GM12878 (cell line): ENCODE results near the gene RAB28. TPM values are rescaled to one million over a fixed set of nuclear protein-coding genes. Genes with fewer than 3 reads are reported as not detected.

Source experiments
- ATAC-seq: fragments of 200-7000 bp; cut with Tn5 transposase; 3 replicates; pipeline ENCODE4 v1.9.1; 2020; ENCODE audit warnings: mild to moderate bottlenecking, moderate library complexity
- BruUV-seq: library from RNA; stranded (reverse); fragments of 400-500 nt; replicated peaks from 2 replicates; lab custom pipeline; 2021; lab: Mats Ljungman, UMichigan
- CTCF ChIA-PET: fragments of 300-600 bp; sonication (Branson Sonifier 250); formaldehyde crosslinking; extraction: SDS; loops from one replicate; lab custom pipeline; 2021; ENCODE audit warnings: inconsistent platforms; lab: Yijun Ruan, JAX
- POLR2A ChIA-PET: fragments of 350-600 bp; formaldehyde crosslinking; extraction: SDS; loops from one replicate; lab custom pipeline; 2021; ENCODE audit warnings: inconsistent platforms; lab: Charles Lee
- RAD21 ChIA-PET: fragments of 300-600 bp; sonication (Branson Sonifier 250); formaldehyde crosslinking; loops from one replicate; lab custom pipeline; 2023; ENCODE audit warnings: antibody characterized with exemption; ENCODE audit not compliant: unreplicated experiment; lab: Charles Lee
- SMC1A ChIA-PET: fragments of 300-600 bp; sonication (Branson Sonifier 250); formaldehyde crosslinking; loops from one replicate; lab custom pipeline; 2023; ENCODE audit not compliant: unreplicated experiment, uncharacterized antibody; lab: Charles Lee
- DNase-seq: peaks from one replicate; pipeline ENCODE4 v3.0.0-alpha.2; 2011; ENCODE audit warnings: low read depth, low spot score
- FAIRE-seq: peaks from 3 replicates; lab custom pipeline; 2011; peaks lifted over from hg19 to GRCh38; lab: Jason Lieb, UNC
- H2AFZ ChIP-seq: 2 replicates; pipeline ENCODE4 v1.6.0; 2011; ENCODE audit warnings: low read depth, low read length, control low read depth; ENCODE audit not compliant: control insufficient read depth
- H3K27ac ChIP-seq: 2 replicates; pipeline ENCODE4 v1.5.1; 2011; ENCODE audit warnings: control low read depth; ENCODE audit not compliant: control insufficient read depth, insufficient read depth
- H3K27me3 ChIP-seq, 2 experiments: replicated peaks in 1 of 2; 2 replicates each; pipeline versions ENCODE4 v1.6.0 to v1.6.1; 2011; ENCODE audit warnings: low read length in 1 of 2; ENCODE audit not compliant: control insufficient read depth in 2 of 2, insufficient read depth in 2 of 2
- H3K36me3 ChIP-seq, 2 experiments: 2 replicates each; pipeline ENCODE4 v1.5.1; 2011; ENCODE audit warnings: low read length in 1 of 2; ENCODE audit not compliant: control insufficient read depth in 2 of 2, insufficient read depth in 2 of 2
- H3K4me1 ChIP-seq: 2 replicates; pipeline ENCODE4 v1.6.1; 2011; ENCODE audit warnings: mild to moderate bottlenecking, low read length, moderate library complexity, mixed read lengths; ENCODE audit not compliant: control insufficient read depth, insufficient read depth
- H3K4me2 ChIP-seq: 2 replicates; pipeline ENCODE4 v1.6.0; 2011; ENCODE audit warnings: control low read depth; ENCODE audit not compliant: control insufficient read depth, insufficient read depth
- H3K4me3 ChIP-seq: fragments of 200-600 bp; sonication (generic); 2 replicates; pipeline ENCODE4 v1.5.1; 2016
- H3K79me2 ChIP-seq: 2 replicates; pipeline ENCODE4 v1.6.0; 2011; ENCODE audit warnings: low read length; ENCODE audit not compliant: control insufficient read depth, insufficient read depth
- H3K9ac ChIP-seq: 2 replicates; pipeline ENCODE4 v1.8.0; 2011; ENCODE audit warnings: low read length, control low read depth, mixed read lengths; ENCODE audit not compliant: control insufficient read depth, insufficient read depth
- H3K9me3 ChIP-seq: replicated peaks from 3 replicates; pipeline ENCODE4 v1.5.1; 2011; ENCODE audit warnings: mild to moderate bottlenecking, low read length; ENCODE audit not compliant: control insufficient read depth, insufficient read depth
- H4K20me1 ChIP-seq: 2 replicates; pipeline ENCODE4 v1.6.0; 2011; ENCODE audit not compliant: control insufficient read depth, insufficient read depth
- CHD4 ChIP-seq: fragments of 200-600 bp; sonication (generic); IDR thresholded peaks from 2 replicates; pipeline ENCODE4 v1.6.1; 2016; ENCODE audit warnings: mild to moderate bottlenecking
- DPF2 ChIP-seq: fragments of 450-650 bp; IDR thresholded peaks from 2 replicates; pipeline ENCODE4 v1.6.1; 2017; ENCODE audit warnings: mild to moderate bottlenecking
- NFIC ChIP-seq: IDR thresholded peaks from 2 replicates; pipeline ENCODE4 v1.6.1; 2012; ENCODE audit warnings: low read depth, mild to moderate bottlenecking, inconsistent platforms, low read length, moderate library complexity
- RB1 ChIP-seq: fragments of 450-650 bp; formaldehyde crosslinking; IDR thresholded peaks from 2 replicates; pipeline ENCODE4 v1.6.1; 2017; ENCODE audit warnings: mild to moderate bottlenecking, borderline replicate concordance
- YY1 ChIP-seq: IDR thresholded peaks from 2 replicates; pipeline ENCODE4 v1.6.1; 2011; ENCODE audit warnings: low read depth, mild to moderate bottlenecking, low read length
- ZNF24 ChIP-seq: fragments of 450-650 bp; IDR thresholded peaks from 2 replicates; pipeline ENCODE4 v1.6.1; 2017; ENCODE audit warnings: antibody characterized with exemption, mild to moderate bottlenecking
- ZZZ3 ChIP-seq: IDR thresholded peaks from 2 replicates; pipeline ENCODE4 v1.6.1; 2011; ENCODE audit warnings: low read depth; ENCODE audit not compliant: control insufficient read depth, insufficient read length
- WGBS: methylation state at CpG from one replicate; pipeline ENCODE4 v1.1.6; 2016; ENCODE audit warnings: low lambda C conversion rate; ENCODE audit not compliant: insufficient replicate concordance, insufficient coverage; ENCODE audit errors: missing lambda C conversion rate; 5-methylcytosine and 5-hydroxymethylcytosine counted together
- in situ Hi-C: fragments of 300-500 bp; cut with MboI; formaldehyde crosslinking; loops from 9 replicates; pipeline ENCODE4 v1.14.3; 2018; ENCODE audit warnings: mixed read lengths
- intact Hi-C: fragments of 100-400 bp; cut with micrococcal nuclease; formaldehyde crosslinking; loops from one replicate; pipeline ENCODE4 v1.14.2; 2022; ENCODE audit not compliant: unreplicated experiment
- polyA plus RNA-seq, 11 experiments: library from polyadenylated mRNA; depleted of rRNA in 4 of 11; unstranded in 6 of 11; stranded (reverse) in 5 of 11; fragments of >200 nt; fragmentation: Nextera tagmentation in 4 of 11; fragmentation: Illumina TruSeq in 1 of 11; extraction: Ambion mirVana in 4 of 11; extraction: Trizol in 1 of 11; gene quantifications; 1 replicate in 1 of 11; 2 replicates in 10 of 11; pipeline versions ENCODE4 v1.2.1 to v1.2.3, GENCODE V29; 2011 to 2016; ENCODE audit warnings: inconsistent platforms in 2 of 11, missing spikeins in 2 of 11, low read depth in 1 of 11
- total RNA-seq, 4 experiments: library from RNA; depleted of rRNA in 3 of 4; stranded (reverse); fragments of >200 nt in 3 of 4; fragmentation: Illumina TruSeq in 1 of 4; extraction: Trizol in 1 of 4; gene quantifications; 2 replicates each; pipeline versions ENCODE4 v1.2.1 to v1.2.3, GENCODE V29; 2013 to 2021

Gene RAB28
- total and polyA plus RNA-seq, 10 of the 15 experiments (the other 5 are each of a cell fraction or from before 2014, with no cell fraction given): 5.8 to 29.3 (median 16.9) TPM

- POLR2A ChIA-PET: no interaction called here
- BruUV-seq: no TSS peak
- TF ChIP-seq ZNF24 (no peak), RB1 (no peak), YY1 (no peak), NFIC (no peak)
- TF ChIP-seq, all 136 proteins: peak for 0
- no peak for FAIRE-seq
- Histone ChIP-seq H3K36me3 (no peaks in the 10 kb centered on the region), H3K27ac (no peak overlapping the region), H3K4me2 (no peak overlapping the region), H3K4me3 (no peak overlapping the region), H2AFZ (no peak overlapping the region), H3K4me1 (no peaks in the 10 kb centered on the region), H3K79me2 (no peaks in the 10 kb centered on the region), H4K20me1 (no peaks in the 10 kb centered on the region), H3K9ac (no peak overlapping the region), H3K9me3 (no peaks in the 10 kb centered on the region), H3K27me3 (no peaks in the 10 kb centered on the region)
- in situ Hi-C loops: no loop called here
- ChIA-PET CTCF (no interaction called here), SMC1A (interaction anchor here (0.6 to 1.0 kb wide), 2 partner anchors 23 to 43 kb away, joined by 3 to 4 read pairs; no protein-coding TSS in a partner anchor), RAD21 (no interaction called here)
- no peak for DNase-seq
- no peak for ATAC-seq
- WGBS: 5% methylated on average over 1 of the region's 1 CpG
- intact Hi-C loops: no loop called here
These were observed 154.7 kb downstream of the RAB28 start for GRCh38 chr4:13329340-13329850.

GRCh38 chr4:13328591-13328990 is 155.5 kb downstream of the RAB28 start:
- H3K27ac ChIP-seq: no peak overlapping the region
- in situ Hi-C loops: no loop called here
- no peaks in the 10 kb centered on the region for H4K20me1 ChIP-seq
- no peaks in the 10 kb centered on the region for H3K9me3 ChIP-seq
- no peak overlapping the region for H3K9ac ChIP-seq
- ChIA-PET CTCF (no interaction called here), SMC1A (interaction anchor here (0.7 to 1.0 kb wide), 2 partner anchors 22 to 470 kb away, joined by 3 read pairs; no protein-coding TSS in a partner anchor), RAD21 (no interaction called here), POLR2A (no interaction called here)
- TF ChIP-seq CHD4 (no peak), ZZZ3 (no peak), DPF2 (no peak)
- H3K36me3 ChIP-seq: no peaks in the 10 kb centered on the region
- no peak for DNase-seq
- BruUV-seq: no TSS peak
- H3K79me2 ChIP-seq: no peaks in the 10 kb centered on the region
- H2AFZ ChIP-seq: no peak overlapping the region
- no peak for ATAC-seq
- H3K4me2 ChIP-seq: no peak overlapping the region
- H3K4me3 ChIP-seq: no peak overlapping the region
- FAIRE-seq: no peak
- no peaks in the 10 kb centered on the region for H3K27me3 ChIP-seq
- intact Hi-C loops: no loop called here
- H3K4me1 ChIP-seq: no peaks in the 10 kb centered on the region
- 78% methylated on average over 2 of the region's 2 CpGs for whole genome bisulfite sequencing
